ENCODE measurements around the gene LENG1. TPM values are rescaled to one million over a fixed set of nuclear protein-coding genes. Genes with fewer than 3 reads are reported as not detected.
"Not testable (repeated sequence)": the region's sequence is repeated elsewhere in the genome, so short reads cannot be mapped to it uniquely, and the experiment has no call there.

LENG1 gene
- polyA plus RNA-seq, 3 donors from 2014 or later = 2.6 to 14.0 (median 13.5) TPM

GRCh38 chr19:54183431-54183830, 23.9 kb upstream of the LENG1 start:
- H3K27ac Mint-ChIP-seq = no peak overlapping the region
- no peaks in the 10 kb centered on the region for H3K9me3 Mint-ChIP-seq
- peaks cover 10 to 11% of the 10 kb centered on the region in 2 donors for H3K4me1 Mint-ChIP-seq
- no peak overlapping the region for H3K4me3 Mint-ChIP-seq
- peaks cover 0 to 2% (median 0%) of the 10 kb centered on the region in 3 donors for H3K27me3 Mint-ChIP-seq (ENCODE audit: low read depth in 3 of 3)
- peaks cover 0 to 11% (median 3%) of the 10 kb centered on the region in 3 donors for H3K36me3 Mint-ChIP-seq
- DNase-seq = no peak

GRCh38 chr19:54181894-54182293, 22.4 kb upstream of the LENG1 start:
- not testable (repeated sequence) for H3K4me1 Mint-ChIP-seq; DNase-seq; H3K4me3 Mint-ChIP-seq; H3K27ac Mint-ChIP-seq; H3K9me3 Mint-ChIP-seq; H3K27me3 Mint-ChIP-seq (ENCODE audit: low read depth in 3 of 3)
- H3K36me3 Mint-ChIP-seq = peaks cover 3 to 15% (median 6%) of the 10 kb centered on the region in 3 donors

GRCh38 chr19:54180691-54181091, 21.2 kb upstream of the LENG1 start:
- Mint-ChIP-seq H3K27me3 (ENCODE audit: low read depth in 3 of 3) (peaks cover 0 to 1% (median 0%) of the 10 kb centered on the region in 3 donors), H3K27ac (no peak overlapping the region), H3K36me3 (peaks cover 3 to 11% (median 6%) of the 10 kb centered on the region in 3 donors), H3K4me3 (no peak overlapping the region), H3K9me3 (no peaks in the 10 kb centered on the region), H3K4me1 (no peaks in the 10 kb centered on the region)
- no peak for DNase-seq

- Mint-ChIP-seq H3K27me3 (ENCODE audit: low read depth in 3 of 3) (peaks cover 0 to 1% (median 0%) of the 10 kb centered on the region in 3 donors), H3K4me3 (no peak overlapping the region), H3K27ac (no peak overlapping the region), H3K4me1 (no peaks in the 10 kb centered on the region), H3K36me3 (peaks cover 3 to 8% (median 6%) of the 10 kb centered on the region in 3 donors), H3K9me3 (no peaks in the 10 kb centered on the region)
- no peak for DNase-seq
Measured at GRCh38 chr19:54179921-54180461, 20.5 kb upstream of the LENG1 start.

GRCh38 chr19:54179262-54179852, 19.8 kb upstream of the LENG1 start:
- Mint-ChIP-seq H3K36me3 (peaks cover 3 to 8% (median 6%) of the 10 kb centered on the region in 3 donors), H3K4me3 (no peak overlapping the region), H3K27ac (no peak overlapping the region), H3K27me3 (ENCODE audit: low read depth in 3 of 3) (peaks cover 0 to 1% (median 0%) of the 10 kb centered on the region in 3 donors), H3K9me3 (no peaks in the 10 kb centered on the region), H3K4me1 (no peaks in the 10 kb centered on the region)
- no peak for DNase-seq

GRCh38 chr19:54178581-54179261, 19.2 kb upstream of the LENG1 start:
- H3K9me3 Mint-ChIP-seq = no peaks in the 10 kb centered on the region
- H3K27ac Mint-ChIP-seq = no peak overlapping the region
- peak in 1 of 3 donors; percentile 25 for DNase-seq
- peaks cover 3 to 5% (median 4%) of the 10 kb centered on the region in 3 donors for H3K36me3 Mint-ChIP-seq
- H3K4me3 Mint-ChIP-seq = no peak overlapping the region
- no peaks in the 10 kb centered on the region for H3K4me1 Mint-ChIP-seq
- H3K27me3 Mint-ChIP-seq (ENCODE audit: low read depth in 3 of 3) = peaks cover 0 to 1% (median 0%) of the 10 kb centered on the region in 3 donors

GRCh38 chr19:54173951-54174834, 14.7 kb upstream of the LENG1 start:
- no peak for DNase-seq
- Mint-ChIP-seq H3K27me3 (ENCODE audit: low read depth in 3 of 3) (peaks cover 0 to 2% (median 1%) of the 10 kb centered on the region in 3 donors), H3K36me3 (peaks cover 3 to 4% (median 4%) of the 10 kb centered on the region in 3 donors), H3K27ac (no peak overlapping the region), H3K4me1 (no peaks in the 10 kb centered on the region), H3K9me3 (no peaks in the 10 kb centered on the region), H3K4me3 (no peak overlapping the region)

- no peak for DNase-seq
- Mint-ChIP-seq H3K4me1 (peaks cover 0 to 2% of the 10 kb centered on the region in 2 donors), H3K27me3 (ENCODE audit: low read depth in 3 of 3) (peaks cover 1 to 2% (median 1%) of the 10 kb centered on the region in 3 donors), H3K27ac (no peak overlapping the region), H3K9me3 (no peaks in the 10 kb centered on the region), H3K36me3 (peaks cover 3% of the 10 kb centered on the region in 3 donors), H3K4me3 (no peak overlapping the region)
Measured at GRCh38 chr19:54173359-54173699, 13.8 kb upstream of the LENG1 start.

GRCh38 chr19:54172471-54173358, 13.2 kb upstream of the LENG1 start, which contains the start of gene TMC4:
Gene TMC4 (minus strand): TSS chr19:54173160. CDS start chr19:54173117, 43 bp downstream.
- DNase-seq = no peak
- Mint-ChIP-seq H3K27ac (no peak within 1 kb of the TSS), H3K4me3 (no peak within 1 kb of the TSS), H3K4me1 (peaks cover 0 to 3% of the 10 kb centered on the region in 2 donors), H3K36me3 (no peaks in the 10 kb centered on the region), H3K9me3 (no peaks in the 10 kb centered on the region), H3K27me3 (ENCODE audit: low read depth in 3 of 3) (peaks cover 1 to 2% (median 1%) of the 10 kb centered on the region in 3 donors)

- not testable (repeated sequence) for H3K9me3 Mint-ChIP-seq; H3K4me3 Mint-ChIP-seq; H3K36me3 Mint-ChIP-seq; H3K27ac Mint-ChIP-seq; H3K27me3 Mint-ChIP-seq (ENCODE audit: low read depth in 3 of 3); DNase-seq; H3K4me1 Mint-ChIP-seq
Measured at GRCh38 chr19:54171736-54172431, 12.4 kb upstream of the LENG1 start.

- no peak for DNase-seq
- H3K4me1 Mint-ChIP-seq = peaks cover 9 to 15% of the 10 kb centered on the region in 2 donors
- H3K36me3 Mint-ChIP-seq = no peaks in the 10 kb centered on the region
- no peak overlapping the region for H3K27ac Mint-ChIP-seq
- H3K9me3 Mint-ChIP-seq = no peaks in the 10 kb centered on the region
- peaks cover 0 to 4% (median 1%) of the 10 kb centered on the region in 3 donors for H3K27me3 Mint-ChIP-seq (ENCODE audit: low read depth in 3 of 3)
- H3K4me3 Mint-ChIP-seq = no peak overlapping the region
Measured at GRCh38 chr19:54169149-54169740, 9.7 kb upstream of the LENG1 start.

Measured in immature natural killer cell (primary cell).